GM23338 (cell line): ENCODE data around the gene FGF1. TPM values are rescaled to one million over a fixed set of nuclear protein-coding genes. Genes with fewer than 3 reads are reported as not detected.

Experiments used
- ATAC-seq: fragments of 200-7000 bp; cut with Tn5 transposase; 3 replicates; pipeline ENCODE4 v1.9.1; 2020
- DNase-seq: peaks from one replicate; pipeline ENCODE4 v3.0.0-alpha.2; 2015; ENCODE audit warnings: low spot score
- H2AFZ ChIP-seq: fragments of 200-600 bp; sonication (generic); 2 replicates; pipeline ENCODE4 v1.8.0; 2016; ENCODE audit warnings: antibody characterized with exemption, mild to moderate bottlenecking, moderate library complexity
- H3F3A ChIP-seq: fragments of 200-600 bp; sonication (generic); replicated peaks from 2 replicates; pipeline ENCODE4 v1.8.0; 2017; ENCODE audit warnings: antibody characterized with exemption, mixed run types, low read depth
- H3K27ac ChIP-seq: fragments of 200-600 bp; sonication (generic); 2 replicates; pipeline ENCODE4 v1.6.1; 2016; ENCODE audit warnings: low read depth
- H3K27me3 ChIP-seq: fragments of 200-600 bp; sonication (generic); 2 replicates; pipeline ENCODE4 v1.8.0; 2016; ENCODE audit warnings: mild to moderate bottlenecking, mixed run types, moderate library complexity; ENCODE audit not compliant: insufficient read depth
- H3K36me3 ChIP-seq: fragments of 200-600 bp; sonication (generic); 2 replicates; pipeline ENCODE4 v1.8.0; 2016; ENCODE audit warnings: mild to moderate bottlenecking; ENCODE audit not compliant: insufficient read depth
- H3K4me1 ChIP-seq: fragments of 200-600 bp; sonication (generic); 2 replicates; pipeline ENCODE4 v1.8.0; 2016; ENCODE audit warnings: mild to moderate bottlenecking, moderate library complexity; ENCODE audit not compliant: insufficient read depth
- H3K4me2 ChIP-seq: fragments of 200-600 bp; sonication (generic); 2 replicates; pipeline ENCODE4 v1.7.1; 2017; ENCODE audit warnings: mixed run types
- H3K4me3 ChIP-seq: fragments of 200-600 bp; sonication (generic); 2 replicates; pipeline ENCODE4 v1.6.1; 2016; ENCODE audit warnings: mixed run types
- H3K79me2 ChIP-seq: fragments of 200-600 bp; sonication (generic); replicated peaks from 2 replicates; pipeline ENCODE4 v1.8.0; 2017; ENCODE audit warnings: mild to moderate bottlenecking; ENCODE audit not compliant: insufficient read depth
- H3K9me2 ChIP-seq: fragments of 200-600 bp; sonication (generic); 2 replicates; pipeline ENCODE4 v1.8.0; 2017; ENCODE audit not compliant: insufficient read depth
- H4K20me1 ChIP-seq: fragments of 200-600 bp; sonication (generic); replicated peaks from 2 replicates; pipeline ENCODE4 v1.8.0; 2017; ENCODE audit warnings: mild to moderate bottlenecking; ENCODE audit not compliant: insufficient read depth
- H3K27ac Mint-ChIP-seq: 2 replicates; pipeline ENCODE4 v1.8.0; 2020; ENCODE audit warnings: inconsistent platforms, mild to moderate bottlenecking, moderate library complexity, mixed read lengths
- H3K27me3 Mint-ChIP-seq: 3 replicates; pipeline ENCODE4 v1.8.0; 2022; ENCODE audit warnings: low read depth, mild to moderate bottlenecking, moderate library complexity, mixed read lengths, inconsistent platforms; ENCODE audit not compliant: insufficient read depth, poor library complexity
- H3K36me3 Mint-ChIP-seq: 3 replicates; pipeline ENCODE4 v1.8.0; 2021; ENCODE audit warnings: low read depth, mild to moderate bottlenecking, inconsistent platforms, moderate library complexity, mixed read lengths
- H3K4me1 Mint-ChIP-seq: 3 replicates; pipeline ENCODE4 v1.8.0; 2020; ENCODE audit warnings: mild to moderate bottlenecking, inconsistent platforms, mixed read lengths
- H3K4me3 Mint-ChIP-seq: 3 replicates; pipeline ENCODE4 v1.8.0; 2021; ENCODE audit warnings: moderate library complexity, mild to moderate bottlenecking, inconsistent platforms, mixed read lengths
- H3K9me3 Mint-ChIP-seq: 3 replicates; pipeline ENCODE4 v1.8.0; 2020; ENCODE audit warnings: moderate library complexity, mild to moderate bottlenecking, inconsistent platforms, mixed read lengths
- CREB1 ChIP-seq: fragments of 250-450 bp; sonication (Bioruptor Pico); IDR thresholded peaks from 2 replicates; pipeline ENCODE4 v1.5.0; 2020; ENCODE audit warnings: low read depth, mild to moderate bottlenecking, moderate library complexity
- CTCF ChIP-seq, 2 experiments: fragments of 200-600 bp in 1 of 2; sonication (generic) in 1 of 2; conservative IDR thresholded peaks; 2 replicates each; pipeline versions ENCODE4 v1.5.1 to v1.6.1; 2016 to 2017; ENCODE audit warnings: antibody characterized with exemption in 2 of 2, low read depth in 2 of 2, mild to moderate bottlenecking in 2 of 2, moderate library complexity in 1 of 2
- ETS1 ChIP-seq: IDR thresholded peaks from 2 replicates; pipeline ENCODE4 v1.6.1; 2016; ENCODE audit warnings: antibody characterized with exemption
- EZH2 ChIP-seq: fragments of 200-600 bp; sonication (generic); IDR thresholded peaks from one replicate; pipeline ENCODE4 v1.8.0; 2017; ENCODE audit warnings: antibody characterized with exemption, mild to moderate bottlenecking, low read depth; ENCODE audit not compliant: unreplicated experiment
- EZH2phosphoT487 ChIP-seq: fragments of 200-600 bp; sonication (generic); IDR thresholded peaks from one replicate; pipeline ENCODE4 v1.8.1; 2018; ENCODE audit warnings: antibody characterized with exemption; ENCODE audit not compliant: unreplicated experiment
- JUNB ChIP-seq: IDR thresholded peaks from one replicate; pipeline ENCODE4 v1.6.1; 2016; ENCODE audit warnings: antibody characterized with exemption; ENCODE audit not compliant: unreplicated experiment
- NANOG ChIP-seq: IDR thresholded peaks from 2 replicates; pipeline ENCODE4 v1.6.1; 2016; ENCODE audit warnings: antibody characterized with exemption, borderline replicate concordance
- POLR2AphosphoS5 ChIP-seq: IDR thresholded peaks from 2 replicates; pipeline ENCODE4 v1.6.1; 2016; ENCODE audit warnings: antibody characterized with exemption, low read depth
- REST ChIP-seq: IDR thresholded peaks from one replicate; pipeline ENCODE4 v1.6.1; 2018; ENCODE audit warnings: antibody characterized with exemption; ENCODE audit not compliant: unreplicated experiment
- STAT1 ChIP-seq: IDR thresholded peaks from one replicate; pipeline ENCODE4 v1.6.1; 2016; ENCODE audit warnings: antibody characterized with exemption; ENCODE audit not compliant: unreplicated experiment
- ZNF114 ChIP-seq: fragments of 250-450 bp; sonication (Bioruptor Pico); IDR thresholded peaks from 2 replicates; pipeline ENCODE4 v1.5.0; 2020; ENCODE audit warnings: mild to moderate bottlenecking, moderate library complexity
- ZNF331 ChIP-seq: fragments of 250-450 bp; sonication (Bioruptor Pico); IDR thresholded peaks from 2 replicates; pipeline ENCODE4 v1.5.0; 2020; ENCODE audit warnings: low read depth, mild to moderate bottlenecking, moderate library complexity
- ZNF462 ChIP-seq: fragments of 250-450 bp; sonication (Bioruptor Pico); IDR thresholded peaks from 2 replicates; pipeline ENCODE4 v1.5.0; 2020; ENCODE audit warnings: mild to moderate bottlenecking, moderate library complexity
- polyA plus RNA-seq: library from polyadenylated mRNA; unstranded; fragments of >200 nt; fragmentation: Nextera tagmentation; extraction: Ambion mirVana; gene quantifications from 2 replicates; pipeline ENCODE4 v1.2.1, GENCODE V29; 2016
- total RNA-seq: library from RNA; depleted of rRNA; stranded (reverse); fragments of >200 nt; shearing (Covaris generic); gene quantifications from 2 replicates; pipeline ENCODE4 v1.2.3, GENCODE V29; 2014

FGF1 gene
- total and polyA plus RNA-seq, 2 experiments from 2014 or later = 0.21 to 0.34 TPM

- Mint-ChIP-seq H3K27ac (no peak overlapping the region), H3K4me1 (peaks cover 23% of the 10 kb centered on the region), H3K27me3 (no peaks in the 10 kb centered on the region), H3K4me3 (no peak overlapping the region), H3K36me3 (no peaks in the 10 kb centered on the region), H3K9me3 (no peaks in the 10 kb centered on the region)
- DNase-seq (no peak), ATAC-seq (no peak)
- no peak overlapping the region for H3K4me2 ChIP-seq
- H3K9me2 ChIP-seq = no peaks in the 10 kb centered on the region
- TF ChIP-seq STAT1 (no peak), ZNF114 (CRISPR knock-in tag) (no peak), JUNB (no peak), REST (no peak), NANOG (no peak), CTCF (conservative IDR thresholded peaks at IDR 0.05; ENCODE audit: low read depth in 2 of 2) (no peak), ZNF462 (CRISPR knock-in tag) (no peak), ETS1 (no peak), EZH2phosphoT487 (no peak), CREB1 (no peak), ZNF331 (CRISPR knock-in tag) (no peak), EZH2 (no peak), POLR2AphosphoS5 (no peak)
- no peaks in the 10 kb centered on the region for H3K79me2 ChIP-seq
- no peak overlapping the region for H3K4me3 ChIP-seq
- no peaks in the 10 kb centered on the region for H3K36me3 ChIP-seq
- H3K27me3 ChIP-seq = no peaks in the 10 kb centered on the region
- H2AFZ ChIP-seq = peak overlapping the region; percentile 84; the same call in 1 of the 2 replicates
- no peak overlapping the region for H3K27ac ChIP-seq
- no peaks in the 10 kb centered on the region for H3F3A ChIP-seq
- H3K4me1 ChIP-seq = peaks cover 16% of the 10 kb centered on the region
- H4K20me1 ChIP-seq = no peaks in the 10 kb centered on the region
These were observed 80.3 kb downstream of the FGF1 start for GRCh38 chr5:142605611-142606010.
